HEK293T (cell line): Measurements from ENCODE around the gene TMEM134.

ENCODE experiments used
- CTCF ChIA-PET: fragments of 350-600 bp; formaldehyde crosslinking; extraction: SDS; loops from one replicate; lab custom pipeline; 2021; ENCODE audit warnings: antibody characterized with exemption, inconsistent platforms; lab: Yijun Ruan, JAX
- POLR2A ChIA-PET: fragments of 350-600 bp; formaldehyde crosslinking; extraction: SDS; loops from one replicate; lab custom pipeline; 2020; ENCODE audit warnings: antibody characterized with exemption, inconsistent platforms; lab: Yijun Ruan, JAX
- DNase-seq: peaks from one replicate; pipeline ENCODE4 v3.0.0; 2012; ENCODE audit warnings: mixed read lengths; ENCODE audit errors: extremely low spot score
- ARNT ChIP-seq: fragments of 450-650 bp; IDR thresholded peaks from 2 replicates; pipeline ENCODE4 v1.6.1; 2017; ENCODE audit warnings: mild to moderate bottlenecking
- BHLHE40 ChIP-seq: fragments of 450-650 bp; IDR thresholded peaks from 2 replicates; pipeline ENCODE4 v1.6.1; 2016; ENCODE audit warnings: mild to moderate bottlenecking, moderate library complexity, borderline replicate concordance
- CTBP1 ChIP-seq: fragments of 450-650 bp; IDR thresholded peaks from 2 replicates; pipeline ENCODE4 v1.6.1; 2016; ENCODE audit warnings: borderline replicate concordance
- ELF4 ChIP-seq: fragments of 450-650 bp; IDR thresholded peaks from 2 replicates; pipeline ENCODE4 v1.6.1; 2017; ENCODE audit warnings: antibody characterized with exemption
- FOXA1 ChIP-seq: fragments of 450-650 bp; IDR thresholded peaks from 2 replicates; pipeline ENCODE4 v1.6.1; 2016; ENCODE audit warnings: mild to moderate bottlenecking
- FOXK2 ChIP-seq: fragments of 450-650 bp; IDR thresholded peaks from 2 replicates; pipeline ENCODE4 v1.6.1; 2016; ENCODE audit warnings: mild to moderate bottlenecking
- FOXM1 ChIP-seq: fragments of 450-650 bp; IDR thresholded peaks from 2 replicates; pipeline ENCODE4 v1.6.1; 2017; ENCODE audit warnings: mild to moderate bottlenecking, borderline replicate concordance
- HDGF ChIP-seq: fragments of 450-650 bp; IDR thresholded peaks from 2 replicates; pipeline ENCODE4 v1.6.1; 2017; ENCODE audit warnings: antibody characterized with exemption, borderline replicate concordance
- L3MBTL2 ChIP-seq: fragments of 450-650 bp; conservative IDR thresholded peaks from 2 replicates; pipeline ENCODE4 v1.6.1; 2016; ENCODE audit warnings: mild to moderate bottlenecking
- LEF1 ChIP-seq: fragments of 450-650 bp; IDR thresholded peaks from 2 replicates; pipeline ENCODE4 v1.6.1; 2017; ENCODE audit warnings: mild to moderate bottlenecking, borderline replicate concordance
- NFRKB ChIP-seq: fragments of 450-650 bp; IDR thresholded peaks from 2 replicates; pipeline ENCODE4 v1.6.1; 2016; ENCODE audit warnings: mild to moderate bottlenecking, moderate library complexity
- SP1 ChIP-seq: fragments of 450-650 bp; IDR thresholded peaks from 2 replicates; pipeline ENCODE4 v1.6.1; 2017
- SUZ12 ChIP-seq: fragments of 450-650 bp; IDR thresholded peaks from 2 replicates; pipeline ENCODE4 v1.6.1; 2016; ENCODE audit warnings: mild to moderate bottlenecking
- TARDBP ChIP-seq: fragments of 450-650 bp; IDR thresholded peaks from 2 replicates; pipeline ENCODE4 v1.6.1; 2016
- ZNF384 ChIP-seq: fragments of 450-650 bp; IDR thresholded peaks from 2 replicates; pipeline ENCODE4 v1.6.1; 2016
- TF ChIP-seq, protein P1 (sequence below): fragments of 450-650 bp; IDR thresholded peaks from 2 replicates; pipeline ENCODE4 v1.6.1; 2016

TMEM134 gene

DNA sequence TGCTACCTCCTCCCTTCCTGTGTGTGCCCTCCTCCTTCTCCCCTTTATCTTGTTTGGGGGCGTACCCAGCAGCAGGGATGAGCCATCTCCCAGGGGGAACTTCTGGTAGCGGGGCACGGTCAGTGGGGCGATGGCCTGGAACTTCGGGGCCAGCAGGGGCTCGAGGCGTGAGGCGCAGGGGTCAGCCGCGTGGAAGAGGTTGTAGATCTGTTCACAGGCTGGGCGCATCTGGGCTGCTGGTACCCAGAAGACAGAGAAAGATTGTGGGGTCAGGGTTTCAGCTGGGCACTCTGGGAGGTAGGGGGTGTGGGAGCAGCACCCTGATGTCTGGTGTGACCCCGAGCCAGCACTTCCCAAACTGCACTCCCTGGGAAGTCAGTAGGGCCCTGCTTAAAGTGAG lies 27.1 kb upstream of the TMEM134 start:
- ChIA-PET POLR2A (no interaction called here), CTCF (interaction anchor here (0.7 kb wide), 1 partner anchor 100 kb away, joined by 4 read pairs; no protein-coding TSS in a partner anchor)
- no peak for DNase-seq
- TF ChIP-seq FOXK2 = no peak
- TF ChIP-seq HDGF = no peak
- TF ChIP-seq ZNF384 = no peak
- no peak for TF ChIP-seq CTBP1
- no peak for TF ChIP-seq LEF1
- TF ChIP-seq ARNT = no peak
- TF ChIP-seq NFRKB = no peak
- no peak for TF ChIP-seq BHLHE40
- TF ChIP-seq FOXA1 = no peak
- TF ChIP-seq L3MBTL2 = no peak
- TF ChIP-seq TARDBP = no peak
- no peak for TF ChIP-seq ELF4
- no peak for TF ChIP-seq SUZ12
- TF ChIP-seq FOXM1 = no peak

DNA sequence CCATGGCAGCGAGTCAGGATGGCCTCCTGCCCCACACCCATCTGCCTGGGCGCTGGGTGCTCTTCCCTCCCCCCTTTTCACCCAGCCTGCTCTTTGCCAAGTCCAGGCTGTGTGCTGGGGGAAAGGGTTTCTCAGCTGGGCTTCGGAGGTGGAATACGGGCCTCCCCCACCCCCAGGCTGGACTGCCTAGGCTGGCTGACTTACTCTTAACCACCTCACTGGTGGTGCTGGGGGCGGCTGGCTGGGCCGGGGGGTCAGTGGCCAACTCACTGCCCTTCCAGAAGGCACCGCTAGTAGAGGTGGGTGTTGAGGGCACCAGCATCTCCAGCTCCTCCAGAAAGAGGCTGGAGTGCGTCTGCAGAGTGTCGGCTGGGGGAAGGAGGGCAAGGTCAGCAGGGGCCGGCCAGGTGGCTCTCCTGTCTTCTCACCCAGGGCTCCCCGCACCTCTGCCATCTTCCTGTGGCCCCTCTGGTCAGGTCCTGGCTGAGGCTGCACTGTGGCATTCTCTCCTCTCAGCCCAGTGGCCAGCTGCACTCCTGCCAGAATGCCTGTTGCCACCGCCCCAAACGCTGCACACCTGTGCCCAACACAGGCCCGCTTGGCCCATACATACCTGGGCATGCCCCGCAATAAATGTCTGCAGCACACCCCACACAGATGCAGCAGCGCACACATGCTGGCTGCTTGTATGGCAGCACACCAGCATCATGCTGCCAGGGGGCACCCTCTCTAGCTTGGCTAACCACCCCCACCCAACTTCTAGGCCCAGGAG lies 26.4 kb upstream of the TMEM134 start:
- TF ChIP-seq BHLHE40 (no peak), NFRKB (no peak), ZNF384 (no peak), TARDBP (no peak), FOXK2 (no peak), LEF1 (no peak), SP1 (no peak), HDGF (no peak), FOXM1 (no peak), ELF4 (no peak)
- TF ChIP-seq, protein P1, sequence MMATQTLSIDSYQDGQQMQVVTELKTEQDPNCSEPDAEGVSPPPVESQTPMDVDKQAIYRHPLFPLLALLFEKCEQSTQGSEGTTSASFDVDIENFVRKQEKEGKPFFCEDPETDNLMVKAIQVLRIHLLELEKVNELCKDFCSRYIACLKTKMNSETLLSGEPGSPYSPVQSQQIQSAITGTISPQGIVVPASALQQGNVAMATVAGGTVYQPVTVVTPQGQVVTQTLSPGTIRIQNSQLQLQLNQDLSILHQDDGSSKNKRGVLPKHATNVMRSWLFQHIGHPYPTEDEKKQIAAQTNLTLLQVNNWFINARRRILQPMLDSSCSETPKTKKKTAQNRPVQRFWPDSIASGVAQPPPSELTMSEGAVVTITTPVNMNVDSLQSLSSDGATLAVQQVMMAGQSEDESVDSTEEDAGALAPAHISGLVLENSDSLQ = no peak
- POLR2A ChIA-PET = no interaction called here
- CTCF ChIA-PET = interaction anchor here (1.1 kb wide), 1 partner anchor 13 kb away, joined by 3 read pairs; the partner anchor contains the start of gene AIP
- DNase-seq = no peak

DNA sequence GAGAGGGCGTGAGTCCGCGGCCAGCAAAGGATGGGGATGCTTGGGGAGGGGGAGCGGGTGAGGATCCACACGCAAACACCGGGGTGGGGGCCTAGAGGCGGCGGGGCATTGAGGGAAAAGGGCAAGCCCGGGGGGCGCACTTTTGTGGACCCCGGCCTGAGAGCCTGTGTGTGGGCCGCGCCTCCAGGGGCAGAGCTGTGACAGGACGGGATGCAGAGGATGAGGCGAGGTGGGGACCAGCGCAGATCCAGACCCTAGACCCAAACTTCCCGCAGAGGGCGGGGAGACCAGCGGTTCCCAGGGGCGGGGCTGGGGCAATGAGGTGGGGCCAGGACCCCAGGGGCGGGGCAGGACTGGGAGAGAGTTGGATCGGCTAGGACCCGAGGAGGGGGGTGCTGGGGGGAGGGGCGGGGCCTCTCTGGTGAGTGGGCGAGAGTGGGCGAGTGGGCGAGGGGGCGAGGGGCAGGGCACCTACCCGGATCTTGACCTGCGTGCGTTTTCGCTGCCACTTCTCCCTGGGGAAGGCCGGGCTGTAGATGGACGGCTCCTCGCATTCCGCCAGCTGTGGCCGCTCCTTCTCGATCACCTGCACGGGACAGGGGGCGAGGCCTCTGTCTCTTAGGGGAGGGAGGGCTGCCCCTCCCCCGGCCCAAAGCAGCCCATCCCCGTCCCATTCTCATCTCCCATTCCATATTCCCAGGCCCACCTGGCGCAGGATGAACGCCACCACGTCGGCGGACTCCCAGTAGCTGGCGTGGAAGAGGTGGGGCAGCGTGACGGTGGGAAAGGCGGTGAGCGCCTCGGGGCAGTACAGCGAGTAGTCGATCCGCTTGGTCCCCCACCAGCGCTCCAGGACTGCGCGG lies 25.6 kb upstream of the TMEM134 start:
- DNase-seq = no peak
- POLR2A ChIA-PET = interaction anchor here (0.8 kb wide), 1 partner anchor 25 kb away, joined by 3 read pairs; the partner anchor contains the start of gene TMEM134
- TF ChIP-seq LEF1 = no peak
- TF ChIP-seq ZNF384 = no peak
- TF ChIP-seq SP1 = no peak
- TF ChIP-seq L3MBTL2 = no peak
- TF ChIP-seq SUZ12 = no peak
- no peak for TF ChIP-seq NFRKB
- no peak for TF ChIP-seq CTBP1
- no peak for TF ChIP-seq ELF4
- no peak for TF ChIP-seq BHLHE40
- TF ChIP-seq, protein P1 = no peak
- no peak for TF ChIP-seq ARNT
- TF ChIP-seq FOXA1 = no peak
- no peak for TF ChIP-seq TARDBP
- CTCF ChIA-PET = interaction anchor here (1.1 kb wide), 1 partner anchor 12 kb away, joined by 3 read pairs; the partner anchor contains the start of gene AIP

DNA sequence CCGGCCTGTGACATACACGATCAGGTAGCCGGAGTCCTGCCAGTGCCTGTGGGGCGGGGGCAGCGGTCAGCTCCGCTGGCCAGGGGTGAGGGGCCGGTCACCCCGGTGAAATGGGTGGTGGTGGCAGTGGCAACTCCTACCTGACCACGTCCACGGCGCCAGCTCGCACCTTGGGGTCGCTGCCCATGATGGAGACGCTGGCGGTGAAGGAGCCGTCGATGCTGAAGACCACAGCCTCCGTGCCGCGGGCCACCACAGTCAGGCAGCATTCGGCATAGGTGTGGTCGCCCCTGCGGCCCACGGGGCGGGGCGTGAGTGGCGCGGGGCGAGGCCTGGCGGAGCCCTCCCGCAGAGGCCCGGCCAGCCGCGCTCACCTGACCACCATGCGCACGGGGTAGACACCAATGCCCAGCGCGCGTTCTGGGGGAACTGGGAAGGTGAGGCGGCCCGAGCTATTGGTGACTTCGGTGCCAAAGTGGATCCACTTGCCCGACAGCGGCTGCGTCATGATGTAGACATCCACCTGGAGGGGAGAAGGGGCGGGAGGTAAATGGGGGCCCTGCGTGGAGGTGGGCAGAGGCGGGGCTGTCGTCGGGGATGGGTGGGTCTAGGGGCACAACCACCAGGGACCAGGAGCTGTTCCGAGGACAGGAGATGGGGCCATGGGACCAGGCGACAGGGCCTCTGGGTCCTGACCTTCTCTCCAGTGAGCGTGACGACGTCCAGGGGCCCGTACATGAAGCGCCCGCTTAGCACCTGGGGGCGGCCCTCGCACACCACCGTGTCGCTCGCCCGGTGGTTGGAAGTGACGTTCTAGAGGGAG lies 24.7 kb upstream of the TMEM134 start:
- ChIA-PET CTCF (no interaction called here), POLR2A (interaction anchor here (0.8 kb wide), 1 partner anchor 24 kb away, joined by 3 read pairs; the partner anchor contains the start of gene TMEM134)
- no peak for DNase-seq
- TF ChIP-seq NFRKB (no peak), FOXK2 (no peak), ARNT (no peak), ELF4 (no peak), FOXM1 (no peak), BHLHE40 (no peak)
- TF ChIP-seq, protein P1 = no peak

DNA sequence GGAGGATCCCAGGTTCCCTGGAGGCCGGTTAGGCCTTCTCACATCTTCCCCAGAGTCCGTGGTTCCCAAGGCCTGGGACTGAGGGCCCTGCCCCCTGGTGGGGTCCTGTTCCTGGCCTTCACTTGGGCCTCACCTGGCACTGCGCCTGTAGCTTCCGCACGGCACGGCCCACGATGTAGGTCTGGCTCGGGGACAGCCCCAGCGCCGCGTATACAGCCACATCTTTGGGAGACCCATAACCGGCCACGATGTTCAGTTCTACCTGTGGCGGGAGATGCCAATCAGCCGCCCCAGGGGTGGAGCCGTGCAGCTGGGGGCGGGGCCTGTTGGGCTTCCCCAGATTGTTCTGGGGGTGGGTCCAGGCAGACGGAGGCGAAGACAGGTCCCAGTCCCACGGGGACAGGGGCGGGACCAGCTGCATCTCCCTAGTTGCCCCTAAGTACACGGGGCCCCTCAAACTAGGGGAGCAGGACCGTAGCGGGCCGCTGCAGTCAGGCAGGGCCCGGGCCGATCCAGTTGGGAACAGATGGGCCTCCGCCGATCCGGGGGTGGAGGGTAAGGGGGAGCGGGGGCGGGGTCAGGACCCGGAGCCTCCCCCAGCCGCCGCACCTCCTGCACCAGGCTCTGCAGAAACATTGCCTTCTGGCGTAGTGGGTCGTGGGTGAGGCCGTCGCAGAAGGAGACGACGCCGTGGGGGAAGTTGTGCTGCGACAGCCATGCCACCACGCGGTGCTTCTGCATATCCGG lies 23.9 kb upstream of the TMEM134 start:
- no peak for TF ChIP-seq TARDBP
- TF ChIP-seq, protein P1 = peak; percentile 15; the same call in 1 of the 2 replicates
- CTCF ChIA-PET = no interaction called here
- DNase-seq = no peak
- POLR2A ChIA-PET = interaction anchor here (1.1 to 2.6 kb wide), 2 partner anchors 10 to 91 kb away, joined by 3 to 10 read pairs; partner anchors contain the start of genes AIP and PPP1CA
